Activated CD8-positive, alpha-beta memory T cell treated with anti-CD3 and anti-CD28 coated beads, Interleukin-2, amount 10 ng/mL, durations not matched to agents 7 days and 5 days (primary cell): ENCODE measurements around the gene MPDZ. TPM values are rescaled to one million over a fixed set of nuclear protein-coding genes. Genes with fewer than 3 reads are reported as not detected.

Experiments
- ATAC-seq: fragments of 150-1000 bp; cut with Tn5 transposase; one replicate; pipeline ENCODE4 v1.10.0; 2021; ENCODE audit warnings: moderate library complexity
- CTCF ChIA-PET: fragments of 350-600 bp; sonication (Branson Sonifier 250); formaldehyde crosslinking; loops from one replicate; lab custom pipeline; 2021; ENCODE audit warnings: antibody characterized with exemption; lab: Charles Lee
- DNase-seq: peaks from one replicate; pipeline ENCODE4 v3.0.0-alpha.2; 2020
- H3K27ac Mint-ChIP-seq: one replicate; pipeline ENCODE4 v1.8.0; 2021; ENCODE audit warnings: mild to moderate bottlenecking, mixed read lengths
- H3K27me3 Mint-ChIP-seq: one replicate; pipeline ENCODE4 v1.8.0; 2021; ENCODE audit warnings: mixed read lengths
- H3K36me3 Mint-ChIP-seq: one replicate; pipeline ENCODE4 v1.8.0; 2021; ENCODE audit warnings: mild to moderate bottlenecking, mixed read lengths
- H3K4me1 Mint-ChIP-seq: one replicate; pipeline ENCODE4 v1.8.0; 2021; ENCODE audit warnings: mixed read lengths
- H3K4me3 Mint-ChIP-seq: one replicate; pipeline ENCODE4 v1.8.0; 2021; ENCODE audit warnings: mild to moderate bottlenecking, moderate library complexity, mixed read lengths
- H3K9me3 Mint-ChIP-seq: one replicate; pipeline ENCODE4 v1.8.0; 2022; ENCODE audit warnings: low read depth, mixed read lengths
- total RNA-seq, 2 experiments: library from RNA; stranded (reverse); gene quantifications; one replicate each; pipeline ENCODE4 v1.2.3, GENCODE V29; 2021

Gene MPDZ
- total RNA-seq, 2 experiments from 2014 or later: not detected

DNA sequence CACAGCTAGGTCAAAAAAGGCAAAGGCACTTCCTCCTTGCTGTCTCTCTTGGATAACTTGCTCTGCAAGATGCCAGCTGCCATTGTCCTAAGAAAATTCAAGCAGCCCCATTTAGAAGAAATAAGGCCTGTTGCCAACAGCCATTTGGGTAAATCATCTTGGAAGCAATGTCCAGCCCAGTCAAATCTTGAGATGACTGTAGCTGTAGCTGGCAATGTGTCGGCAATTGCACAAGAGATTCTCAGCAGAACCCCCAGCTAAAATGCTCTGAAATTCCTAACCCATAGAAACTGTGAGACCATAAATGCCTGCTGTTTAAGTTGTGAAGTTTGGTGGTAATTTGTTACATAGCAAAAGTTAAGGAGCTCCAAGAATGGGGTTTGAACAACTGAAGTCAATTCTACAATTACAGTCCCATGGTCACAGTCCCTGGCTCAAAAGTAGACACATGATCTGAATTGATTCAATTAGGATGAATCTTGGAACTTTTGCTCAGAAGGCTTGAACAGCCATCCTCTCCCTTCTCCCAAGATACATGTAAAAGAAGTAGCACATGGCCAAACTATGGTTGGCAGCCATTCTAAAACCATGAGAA is 151.1 kb downstream of the MPDZ start:
- Mint-ChIP-seq H3K27me3 (no peaks in the 10 kb centered on the region), H3K4me3 (no peak overlapping the region), H3K36me3 (no peaks in the 10 kb centered on the region), H3K27ac (no peak overlapping the region), H3K9me3 (peaks cover 9% of the 10 kb centered on the region), H3K4me1 (no peaks in the 10 kb centered on the region)
- CTCF ChIA-PET: no interaction called here
- DNase-seq (no peak), ATAC-seq (no peak)

DNA sequence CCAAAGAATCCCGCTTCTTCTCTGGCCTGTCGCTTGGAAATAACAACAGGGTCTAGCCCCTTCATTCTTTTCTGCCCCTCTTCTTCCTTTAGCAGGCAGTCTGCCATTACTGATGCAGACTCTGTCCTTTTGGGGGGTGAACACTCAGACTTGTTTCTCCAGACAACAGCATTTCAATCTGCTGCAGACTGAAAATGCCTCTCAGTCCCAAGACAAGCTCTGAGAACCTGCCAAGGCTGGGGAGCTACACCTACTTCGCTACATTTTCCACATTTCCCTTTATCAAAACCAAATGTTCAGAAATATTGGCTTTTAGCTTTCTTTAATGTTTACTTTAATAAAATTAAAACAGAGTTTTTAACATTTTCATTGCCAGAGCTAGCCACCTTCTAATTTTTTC is 152.4 kb downstream of the MPDZ start:
- no peaks in the 10 kb centered on the region for H3K4me1 Mint-ChIP-seq
- H3K27ac Mint-ChIP-seq: no peak overlapping the region

DNA sequence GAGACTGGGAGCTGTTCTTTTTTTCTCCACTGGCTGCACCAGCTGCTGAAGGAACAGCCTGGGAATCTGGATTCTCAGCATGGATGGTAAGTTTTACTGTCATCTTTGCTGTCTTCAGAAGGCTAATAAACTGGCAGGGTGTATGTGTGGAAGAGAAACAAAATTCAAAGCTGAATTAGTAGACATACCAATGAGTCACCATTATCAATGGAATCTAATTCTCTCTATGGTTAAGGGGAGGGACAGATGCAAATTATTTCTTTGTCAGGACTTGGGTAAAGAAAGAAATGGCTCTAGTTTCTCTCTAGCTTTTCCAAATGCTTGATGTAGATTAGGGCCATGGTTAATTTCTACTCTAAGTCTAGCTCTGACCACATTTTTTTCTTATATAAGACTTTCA is 154.2 kb downstream of the MPDZ start:
- no peaks in the 10 kb centered on the region for H3K27me3 Mint-ChIP-seq
- DNase-seq (no peak), ATAC-seq (no peak)
- peaks cover 10% of the 10 kb centered on the region for H3K9me3 Mint-ChIP-seq
- H3K4me1 Mint-ChIP-seq: no peaks in the 10 kb centered on the region
- H3K36me3 Mint-ChIP-seq: no peaks in the 10 kb centered on the region
- CTCF ChIA-PET: no interaction called here
- H3K4me3 Mint-ChIP-seq: no peak overlapping the region
- H3K27ac Mint-ChIP-seq: no peak overlapping the region

More for the DNA sequence above, 152.4 kb downstream of the MPDZ start:
- no peaks in the 10 kb centered on the region for H3K27me3 Mint-ChIP-seq
- H3K36me3 Mint-ChIP-seq: no peaks in the 10 kb centered on the region
- no peak overlapping the region for H3K4me3 Mint-ChIP-seq
- ATAC-seq: no peak
- CTCF ChIA-PET: no interaction called here
- no peak for DNase-seq
- peaks cover 9% of the 10 kb centered on the region for H3K9me3 Mint-ChIP-seq

DNA sequence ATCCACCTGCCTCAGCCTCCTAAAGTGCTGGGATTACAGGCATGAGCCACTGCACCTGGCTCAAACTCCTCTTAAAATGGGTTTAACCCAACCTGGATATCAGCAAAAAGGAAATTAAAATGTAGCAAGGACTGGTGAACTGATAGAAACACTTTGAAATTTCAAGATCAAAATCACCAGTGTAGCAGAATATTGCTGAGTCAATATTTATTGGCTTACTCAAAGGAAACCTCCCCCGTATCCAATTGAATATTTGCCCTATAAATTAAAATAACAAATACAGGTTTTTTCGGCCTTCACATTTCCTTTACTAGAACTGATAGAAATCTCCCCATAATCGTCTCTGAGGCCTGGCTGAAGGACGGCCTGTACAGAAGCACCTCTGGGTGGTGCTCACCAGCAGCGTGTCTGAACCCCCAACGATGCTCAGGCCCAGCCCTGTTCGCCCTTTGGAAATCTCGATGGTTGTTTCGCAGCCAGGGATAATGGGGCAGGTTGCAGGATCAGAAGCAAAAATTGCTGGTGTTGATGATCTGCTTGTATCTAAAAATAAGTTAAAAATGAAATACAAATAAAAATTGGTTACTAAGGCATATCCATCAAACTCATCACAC is 156.6 kb downstream of the MPDZ start:
- Mint-ChIP-seq H3K4me1 (no peaks in the 10 kb centered on the region), H3K9me3 (peaks cover 11% of the 10 kb centered on the region), H3K27me3 (no peaks in the 10 kb centered on the region), H3K4me3 (no peak overlapping the region), H3K27ac (no peak overlapping the region), H3K36me3 (no peaks in the 10 kb centered on the region)
- DNase-seq: no peak
- CTCF ChIA-PET: no interaction called here
- ATAC-seq: no peak

DNA sequence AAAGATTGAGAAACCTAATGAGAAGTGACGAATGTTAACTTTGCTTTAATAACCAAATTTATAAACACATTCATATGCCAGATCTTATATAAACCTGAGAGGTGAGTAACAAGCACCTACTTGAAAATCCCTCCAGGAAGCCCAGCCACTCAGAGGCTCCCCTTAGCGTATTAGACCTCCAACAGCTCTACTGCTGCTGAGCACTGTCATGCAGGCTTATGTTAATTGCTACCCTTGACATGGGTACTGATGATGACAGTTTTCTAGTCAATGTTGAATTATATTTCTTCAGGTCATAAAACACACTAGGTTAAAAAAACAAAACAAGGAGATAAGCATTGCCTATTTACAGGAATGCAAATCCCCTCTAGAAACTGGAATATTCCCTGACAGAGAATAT is 161.2 kb downstream of the MPDZ start:
- Mint-ChIP-seq H3K27ac (no peak overlapping the region), H3K36me3 (no peaks in the 10 kb centered on the region), H3K9me3 (peaks cover 5% of the 10 kb centered on the region), H3K4me1 (no peaks in the 10 kb centered on the region), H3K27me3 (no peaks in the 10 kb centered on the region), H3K4me3 (no peak overlapping the region)
- CTCF ChIA-PET: no interaction called here
- no peak for ATAC-seq
- DNase-seq: no peak

DNA sequence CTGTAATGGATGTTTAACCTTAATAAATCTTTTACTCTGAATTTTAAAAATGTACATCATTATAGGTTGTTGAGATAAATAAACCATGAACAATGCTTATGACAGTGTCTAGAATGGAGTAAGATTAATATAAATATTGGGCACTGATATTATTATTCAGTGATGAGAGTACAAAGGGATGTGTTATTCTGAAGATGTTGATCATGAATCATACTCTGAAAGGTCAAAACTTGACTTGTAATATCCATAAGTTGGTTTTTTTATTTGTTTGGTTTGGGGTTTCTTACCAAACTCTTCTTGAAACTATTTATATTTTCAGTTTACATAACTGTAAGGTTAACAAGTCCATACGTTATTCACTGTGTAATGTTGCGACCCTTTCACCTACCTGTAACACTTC is 163.2 kb downstream of the MPDZ start:
- Mint-ChIP-seq H3K27me3 (no peaks in the 10 kb centered on the region), H3K36me3 (no peaks in the 10 kb centered on the region), H3K9me3 (peaks cover 5% of the 10 kb centered on the region), H3K4me1 (no peaks in the 10 kb centered on the region), H3K27ac (no peak overlapping the region), H3K4me3 (no peak overlapping the region)
- ATAC-seq: no peak
- CTCF ChIA-PET: no interaction called here
- no peak for DNase-seq

DNA sequence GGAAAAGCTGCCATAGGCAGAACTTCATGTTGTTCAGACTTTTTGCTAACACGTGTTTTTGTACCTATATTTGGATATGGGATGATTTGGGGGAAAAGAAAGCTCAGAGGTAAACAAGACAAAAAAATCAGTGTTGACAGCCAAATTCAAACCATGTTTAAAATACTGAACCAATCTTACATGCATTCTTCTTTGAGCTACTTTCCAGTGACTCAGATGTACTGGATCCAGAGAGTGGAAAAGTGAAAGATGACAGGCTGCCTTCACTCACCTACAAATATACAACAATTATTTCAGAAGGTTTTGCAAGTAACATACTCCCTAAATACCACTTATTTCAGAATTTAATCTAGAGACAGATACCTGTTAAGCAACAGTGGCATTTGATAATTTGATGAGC is 165.7 kb downstream of the MPDZ start:
- no peak overlapping the region for H3K4me3 Mint-ChIP-seq
- CTCF ChIA-PET: no interaction called here
- no peaks in the 10 kb centered on the region for H3K9me3 Mint-ChIP-seq
- H3K4me1 Mint-ChIP-seq: no peaks in the 10 kb centered on the region
- no peaks in the 10 kb centered on the region for H3K36me3 Mint-ChIP-seq
- DNase-seq: no peak
- H3K27ac Mint-ChIP-seq: no peak overlapping the region
- H3K27me3 Mint-ChIP-seq: no peaks in the 10 kb centered on the region
- no peak for ATAC-seq

DNA sequence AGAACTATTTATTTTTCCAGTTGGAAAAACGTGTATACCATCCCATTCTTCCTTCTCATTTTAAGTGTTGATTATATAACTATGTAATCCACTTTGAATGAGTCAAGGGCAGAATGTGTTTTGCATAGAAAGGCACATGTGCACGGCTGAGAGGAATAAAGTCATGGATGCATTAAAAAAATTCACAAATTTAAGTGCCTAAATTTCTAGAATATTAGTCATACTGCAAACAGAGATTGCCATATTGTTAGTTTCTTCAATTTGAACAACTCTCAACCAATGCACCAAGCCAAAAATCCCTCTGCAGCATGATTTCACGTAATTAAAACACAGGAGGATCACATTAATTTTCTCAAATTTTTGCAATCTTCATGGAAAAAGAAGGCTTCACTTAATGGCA is 166.3 kb downstream of the MPDZ start:
- no peaks in the 10 kb centered on the region for H3K4me1 Mint-ChIP-seq
- H3K27ac Mint-ChIP-seq: no peak overlapping the region
- ATAC-seq (no peak), DNase-seq (no peak)
- no peaks in the 10 kb centered on the region for H3K9me3 Mint-ChIP-seq
- no peaks in the 10 kb centered on the region for H3K27me3 Mint-ChIP-seq
- CTCF ChIA-PET: no interaction called here
- H3K36me3 Mint-ChIP-seq: no peaks in the 10 kb centered on the region
- H3K4me3 Mint-ChIP-seq: no peak overlapping the region

DNA sequence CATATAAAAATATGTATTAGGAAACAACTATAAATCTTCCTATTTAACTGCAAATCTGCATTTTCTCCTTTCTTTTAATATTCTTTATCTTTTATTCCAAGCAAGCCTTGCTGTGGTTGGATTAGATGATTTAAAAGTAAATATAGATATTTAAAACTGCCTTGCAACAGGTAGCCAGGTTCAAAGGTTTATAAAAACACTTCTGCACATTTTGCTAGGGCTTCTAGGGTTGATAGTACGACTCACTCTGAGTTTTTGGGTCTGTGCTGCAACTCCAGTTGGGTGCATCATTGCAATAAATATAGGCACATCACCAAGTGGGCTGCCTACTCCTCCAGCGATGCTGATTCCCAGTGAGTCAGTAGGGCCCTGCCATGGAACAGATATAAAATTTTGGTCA is 167.7 kb downstream of the MPDZ start:
- ATAC-seq (no peak), DNase-seq (no peak)
- Mint-ChIP-seq H3K9me3 (peaks cover 2% of the 10 kb centered on the region), H3K27me3 (no peaks in the 10 kb centered on the region), H3K4me3 (no peak overlapping the region), H3K4me1 (no peaks in the 10 kb centered on the region), H3K36me3 (no peaks in the 10 kb centered on the region), H3K27ac (no peak overlapping the region)
- CTCF ChIA-PET: no interaction called here

DNA sequence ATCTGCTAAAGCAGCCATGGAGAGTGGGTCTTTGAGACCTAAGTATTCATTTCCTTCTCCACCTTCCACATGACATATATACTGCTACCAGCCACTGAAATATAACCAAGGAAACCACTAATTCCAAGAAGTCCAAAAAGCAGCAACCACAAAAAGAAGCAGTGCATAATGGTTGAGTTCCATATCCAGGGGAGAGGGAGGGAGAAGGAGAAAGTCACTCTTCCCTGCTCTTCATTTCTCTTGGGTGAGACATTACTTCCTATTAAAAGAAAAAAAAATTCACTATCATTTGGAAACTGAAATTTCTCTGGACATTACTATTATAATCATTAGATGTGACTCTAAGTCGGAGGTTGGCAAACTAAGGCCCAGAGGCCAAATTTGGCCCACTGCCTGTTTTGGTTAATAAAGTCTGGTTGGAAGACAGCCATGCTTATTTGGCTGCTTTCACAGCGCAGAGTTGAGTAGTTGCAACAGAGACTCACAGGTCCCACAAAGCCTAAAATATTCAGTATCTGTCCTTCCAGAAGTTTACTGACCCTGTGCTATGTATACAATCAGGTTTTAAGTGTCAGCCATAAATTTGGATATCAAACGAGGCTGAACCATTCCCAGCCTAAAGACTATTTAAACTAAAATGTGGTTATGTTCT is 168.6 kb downstream of the MPDZ start:
- CTCF ChIA-PET: no interaction called here
- H3K9me3 Mint-ChIP-seq: peaks cover 5% of the 10 kb centered on the region
- no peaks in the 10 kb centered on the region for H3K36me3 Mint-ChIP-seq
- no peaks in the 10 kb centered on the region for H3K4me1 Mint-ChIP-seq
- DNase-seq (no peak), ATAC-seq (no peak)
- no peak overlapping the region for H3K4me3 Mint-ChIP-seq
- no peaks in the 10 kb centered on the region for H3K27me3 Mint-ChIP-seq
- H3K27ac Mint-ChIP-seq: no peak overlapping the region

DNA sequence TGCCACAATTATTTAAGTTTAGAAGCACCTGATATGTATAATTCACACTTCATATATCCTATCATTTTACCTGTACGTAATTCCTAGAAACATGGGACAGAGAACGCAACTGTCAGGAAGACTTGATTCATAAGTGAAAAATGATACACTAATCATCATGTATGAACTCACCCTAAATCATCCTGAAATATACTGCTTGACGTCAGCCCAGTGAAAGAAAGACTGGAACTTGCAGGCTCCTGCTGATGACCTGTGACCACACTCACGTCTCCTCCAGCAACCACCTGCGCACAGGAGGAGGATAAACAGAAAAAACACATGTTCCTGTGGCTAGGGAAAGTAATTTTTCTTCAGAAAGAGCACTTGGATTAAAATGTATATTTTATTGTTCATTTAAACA is 169.7 kb downstream of the MPDZ start:
- peaks cover 5% of the 10 kb centered on the region for H3K9me3 Mint-ChIP-seq
- H3K4me1 Mint-ChIP-seq: no peaks in the 10 kb centered on the region
- no peak overlapping the region for H3K27ac Mint-ChIP-seq
- no peak overlapping the region for H3K4me3 Mint-ChIP-seq
- ATAC-seq (no peak), DNase-seq (no peak)
- H3K36me3 Mint-ChIP-seq: no peaks in the 10 kb centered on the region
- CTCF ChIA-PET: no interaction called here
- H3K27me3 Mint-ChIP-seq: no peaks in the 10 kb centered on the region

DNA sequence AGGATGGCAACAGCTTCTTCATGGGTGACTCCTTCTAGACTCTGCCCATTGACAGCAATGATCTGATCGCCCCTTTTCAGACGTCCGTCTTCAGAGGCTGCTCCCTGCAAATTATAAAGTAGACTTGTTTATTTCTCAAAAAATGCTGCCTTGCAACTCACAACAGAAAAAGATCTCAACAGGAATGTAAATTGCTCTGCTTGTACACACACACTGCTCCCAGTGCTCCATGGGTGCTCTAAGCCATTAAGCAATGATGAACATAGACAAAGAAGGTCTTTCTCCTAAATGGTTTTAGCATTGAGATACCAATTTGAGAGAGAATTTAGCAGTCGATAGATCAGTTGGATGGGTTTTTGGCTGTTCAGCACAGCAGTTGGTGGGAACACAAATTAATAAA is 172.5 kb downstream of the MPDZ start:
- Mint-ChIP-seq H3K4me3 (no peak overlapping the region), H3K27me3 (no peaks in the 10 kb centered on the region), H3K36me3 (no peaks in the 10 kb centered on the region), H3K4me1 (no peaks in the 10 kb centered on the region), H3K27ac (no peak overlapping the region), H3K9me3 (peaks cover 7% of the 10 kb centered on the region)
- DNase-seq: no peak
- ATAC-seq: no peak
- CTCF ChIA-PET: no interaction called here

DNA sequence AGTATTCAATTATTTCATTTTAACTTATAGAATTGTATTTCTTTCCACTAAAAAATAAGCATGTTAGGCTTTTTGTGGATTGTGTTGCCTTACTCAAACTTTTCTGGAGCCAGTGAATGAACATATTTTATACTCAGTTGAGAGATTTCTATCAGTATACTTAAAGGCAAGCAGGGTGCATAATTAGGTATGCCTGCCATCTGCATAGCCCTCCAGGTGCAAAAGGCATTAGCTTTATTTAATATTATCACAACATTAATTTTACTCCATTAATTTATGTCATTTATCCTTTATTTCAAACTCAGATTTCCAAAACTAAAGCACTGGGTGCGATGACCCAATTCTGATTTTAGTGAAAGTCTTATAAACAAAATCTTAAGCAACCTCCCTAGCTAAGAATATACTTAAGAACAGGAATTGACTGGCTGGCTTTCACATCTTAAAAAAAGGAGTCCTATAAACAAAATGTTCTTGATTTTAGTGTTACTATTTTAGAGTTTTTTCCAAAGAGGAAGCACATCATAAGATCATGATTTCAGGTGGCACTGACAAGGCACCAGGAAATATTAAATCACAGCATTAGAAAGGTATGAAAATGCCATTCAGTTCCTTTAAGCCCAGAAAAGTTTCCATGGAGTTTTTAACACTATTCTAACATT is 178.4 kb downstream of the MPDZ start:
- Mint-ChIP-seq H3K27me3 (no peaks in the 10 kb centered on the region), H3K27ac (no peak overlapping the region), H3K9me3 (peaks cover 5% of the 10 kb centered on the region), H3K4me3 (no peak overlapping the region), H3K36me3 (no peaks in the 10 kb centered on the region), H3K4me1 (no peaks in the 10 kb centered on the region)
- DNase-seq: no peak
- CTCF ChIA-PET: no interaction called here
- ATAC-seq: no peak

DNA sequence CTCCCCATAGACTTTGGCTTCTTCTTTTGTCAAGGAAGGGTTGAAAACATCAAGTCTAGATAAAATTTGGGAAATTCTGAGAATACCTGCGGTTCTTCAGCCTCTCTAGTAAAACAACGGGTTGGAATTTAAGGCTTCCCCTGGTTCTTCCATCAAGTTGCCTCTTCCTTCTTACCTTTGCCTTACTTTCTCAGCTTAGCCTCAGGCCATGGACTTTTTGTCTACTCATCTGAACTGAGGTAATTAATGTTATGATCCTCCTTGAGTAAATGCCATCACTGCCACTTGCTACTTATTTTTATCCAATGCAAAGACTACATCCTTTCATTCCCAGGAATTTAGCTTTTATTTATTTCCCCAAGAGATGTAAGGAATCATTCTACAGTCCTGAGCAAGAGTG is 184.4 kb downstream of the MPDZ start:
- H3K4me1 Mint-ChIP-seq: no peaks in the 10 kb centered on the region
- no peak overlapping the region for H3K4me3 Mint-ChIP-seq
- peaks cover 3% of the 10 kb centered on the region for H3K9me3 Mint-ChIP-seq
- DNase-seq: no peak
- ATAC-seq: no peak
- H3K27me3 Mint-ChIP-seq: no peaks in the 10 kb centered on the region
- CTCF ChIA-PET: no interaction called here
- H3K36me3 Mint-ChIP-seq: no peaks in the 10 kb centered on the region
- H3K27ac Mint-ChIP-seq: no peak overlapping the region
